Measurements from ENCODE around the gene ALKBH2. TPM values are rescaled to one million over a fixed set of nuclear protein-coding genes. Genes with fewer than 3 reads are reported as not detected.

ALKBH2 gene
- total RNA-seq = 10 to 100 TPM; 21.6 to 51.8 (median 37.7) TPM

DNA sequence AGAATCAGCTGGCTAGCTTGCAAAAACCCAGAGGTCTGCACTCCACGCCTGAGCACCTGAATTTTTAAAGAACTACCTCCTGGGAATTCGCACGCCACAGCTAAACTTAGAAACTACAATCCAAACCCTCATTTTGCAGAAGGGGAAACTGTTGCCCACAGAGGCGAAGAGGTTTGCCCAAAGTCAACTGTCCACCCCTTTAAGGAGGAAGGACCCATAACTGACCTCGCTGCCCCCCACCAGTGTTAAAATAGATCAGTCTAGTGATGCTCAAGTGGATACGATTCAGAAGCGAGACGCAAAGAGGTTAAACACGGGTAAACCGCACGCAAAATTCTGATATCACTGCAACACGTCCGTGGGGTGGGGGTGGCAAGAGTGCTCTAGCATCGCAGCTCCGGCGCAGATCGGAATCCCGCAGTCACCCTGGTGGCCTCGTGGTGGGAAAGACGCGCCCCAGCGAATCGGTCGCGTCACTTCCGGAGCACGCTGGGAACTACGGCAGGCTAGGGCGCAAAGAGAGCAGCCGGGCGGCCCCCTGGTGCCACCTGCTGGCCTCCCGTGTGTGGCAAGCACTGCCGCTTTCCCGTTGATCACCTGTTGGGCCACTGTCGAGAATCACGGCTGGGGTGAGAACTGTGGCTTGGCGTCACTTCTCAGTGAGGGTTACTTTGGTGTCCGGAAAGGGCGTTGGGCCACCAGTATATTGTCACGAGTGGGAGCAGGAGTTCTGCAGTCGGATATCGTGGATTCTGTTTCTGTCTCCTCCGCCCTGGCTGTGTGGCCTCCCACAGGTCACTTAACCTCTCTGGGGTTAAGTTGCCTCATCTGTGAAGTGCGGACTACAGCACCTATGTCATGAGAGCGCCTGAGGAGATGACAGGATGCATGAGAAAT lies at the start of gene ALKBH2:
Gene ALKBH2, minus strand, starts transcription at position 451 of the 897 bp plus-strand sequence. CDS start 686 bp downstream, outside the sequence.
- Histone ChIP-seq H3K27ac (peak within 1 kb of the TSS; percentile 75 to 84), H3K4me3 (peak within 1 kb of the TSS; percentile 44 to 61 (median 53)), H3K4me1 (replicated peaks in 1 of 2) (peaks cover 15% of the 10 kb centered on the region in 2 donors)
- ATAC-seq (replicated peaks in 6 of 8) = peak; percentile 64 to 74 (median 66)
- 4 to 96% (median 21%) methylated on average over 1 to 20 of the region's 45 CpGs; no CpG with 5 or more reads in 2 of the 10 experiments for WGBS, 10 experiments
- in situ Hi-C loops (cut with MboI; ENCODE audit: low pct_unique_long_range_greater_than_20kb in 2 of 9, low sequenced_read_pairs in 9 of 9, unreplicated experiment in 9 of 9) = loop anchor here in 2 of 9 experiments (25.0 kb wide), 3 partner anchors 231 to 456 kb away; partner anchors contain the start of genes SELPLG (in 1 of the 2) and SSH1 (in 1 of the 2)

DNA sequence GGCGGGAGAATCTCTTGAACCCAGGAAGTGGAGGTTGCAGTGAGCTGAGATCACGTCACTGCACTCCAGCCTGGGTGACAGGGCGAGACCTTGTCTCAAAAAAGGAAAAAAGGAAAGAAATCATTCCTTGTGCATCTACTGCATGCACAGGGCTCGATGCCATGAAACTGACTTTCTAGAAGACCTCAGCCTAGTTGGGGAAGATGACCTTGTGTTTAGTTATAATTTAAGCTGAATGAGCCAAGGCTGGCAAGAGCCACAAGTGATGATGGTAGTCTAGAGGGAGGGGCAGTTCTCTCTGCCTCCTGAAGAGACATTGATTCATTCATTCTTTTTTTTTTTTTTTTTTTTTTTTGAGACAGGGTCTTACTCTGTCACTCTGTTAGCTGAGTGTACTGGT lies 47.3 kb upstream of the ALKBH2 start:
- no peak for ATAC-seq (replicated peaks in 6 of 8)
- H3K27ac ChIP-seq = no peak overlapping the region
- WGBS, 10 experiments = 80 to 100% (median 97%) methylated on average over 1 to 4 of the region's 4 CpGs; no CpG with 5 or more reads in 6 of the 10 experiments
- H3K4me3 ChIP-seq = no peak overlapping the region
- H3K4me1 ChIP-seq (replicated peaks in 1 of 2) = no peaks in the 10 kb centered on the region
- in situ Hi-C loops (cut with MboI; ENCODE audit: low pct_unique_long_range_greater_than_20kb in 2 of 9, low sequenced_read_pairs in 9 of 9, unreplicated experiment in 9 of 9) = no loop called here

- Histone ChIP-seq H3K4me3 (no peak overlapping the region), H3K4me1 (replicated peaks in 1 of 2) (no peaks in the 10 kb centered on the region), H3K27ac (no peak overlapping the region)
- 0 to 100% (median 89%) methylated on average over 1 to 6 of the region's 7 CpGs; no CpG with 5 or more reads in 5 of the 10 experiments for WGBS, 10 experiments
- in situ Hi-C loops (cut with MboI; ENCODE audit: low pct_unique_long_range_greater_than_20kb in 2 of 9, low sequenced_read_pairs in 9 of 9, unreplicated experiment in 9 of 9) = no loop called here
- no peak for ATAC-seq (replicated peaks in 6 of 8)
Measured at GRCh38 chr12:109139791-109140190, 46.5 kb upstream of the ALKBH2 start.

GRCh38 chr12:109139360-109139759 lies 46.1 kb upstream of the ALKBH2 start:
- Histone ChIP-seq H3K4me1 (replicated peaks in 1 of 2) (no peaks in the 10 kb centered on the region), H3K27ac (no peak overlapping the region), H3K4me3 (no peak overlapping the region)
- ATAC-seq (replicated peaks in 6 of 8) = no peak
- 36 to 100% (median 83%) methylated on average over 1 to 6 of the region's 9 CpGs; no CpG with 5 or more reads in 3 of the 10 experiments for WGBS, 10 experiments
- in situ Hi-C loops (cut with MboI; ENCODE audit: low pct_unique_long_range_greater_than_20kb in 2 of 9, low sequenced_read_pairs in 9 of 9, unreplicated experiment in 9 of 9) = no loop called here

DNA sequence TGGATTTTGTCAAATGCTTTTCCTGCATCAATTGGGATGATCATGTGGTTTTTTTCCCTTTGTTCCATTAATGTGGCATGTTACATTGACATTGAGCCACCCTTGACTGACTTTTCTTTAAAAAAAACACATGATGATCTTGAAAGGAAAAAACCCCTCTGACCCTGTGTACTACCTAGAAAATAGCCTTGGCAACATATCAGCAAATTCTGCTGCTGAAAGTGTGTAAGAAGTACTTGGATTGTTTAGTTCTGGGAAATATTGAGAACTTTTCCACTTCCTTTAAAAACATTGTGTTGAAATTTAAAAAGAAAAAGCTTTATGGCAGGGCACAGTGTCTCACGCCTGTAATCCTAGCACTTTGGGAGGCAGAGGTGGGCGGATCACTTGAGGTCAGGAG lies 43.8 kb upstream of the ALKBH2 start:
- Histone ChIP-seq H3K4me3 (no peak overlapping the region), H3K27ac (no peak overlapping the region), H3K4me1 (replicated peaks in 1 of 2) (no peaks in the 10 kb centered on the region)
- 0 to 100% (median 88%) methylated on average over 1 to 2 of the region's 2 CpGs; no CpG with 5 or more reads in 5 of the 10 experiments for WGBS, 10 experiments
- in situ Hi-C loops (cut with MboI; ENCODE audit: low pct_unique_long_range_greater_than_20kb in 2 of 9, low sequenced_read_pairs in 9 of 9, unreplicated experiment in 9 of 9) = no loop called here
- ATAC-seq (replicated peaks in 6 of 8) = no peak

- ATAC-seq (replicated peaks in 6 of 8) = peak in 3 of 8 experiments; percentile 69 to 76 (median 69)
- in situ Hi-C loops (cut with MboI; ENCODE audit: low pct_unique_long_range_greater_than_20kb in 2 of 9, low sequenced_read_pairs in 9 of 9, unreplicated experiment in 9 of 9) = no loop called here
Measured at GRCh38 chr12:109134186-109134917, 41.1 kb upstream of the ALKBH2 start.

GRCh38 chr12:109131154-109132050 lies 38.1 kb upstream of the ALKBH2 start:
- peak in 3 of 8 experiments; percentile 17 to 66 (median 38) for ATAC-seq (replicated peaks in 6 of 8)
- WGBS, 10 experiments = 0 to 88% (median 59%) methylated on average over 1 to 14 of the region's 24 CpGs; no CpG with 5 or more reads in 2 of the 10 experiments
- in situ Hi-C loops (cut with MboI; ENCODE audit: low pct_unique_long_range_greater_than_20kb in 2 of 9, low sequenced_read_pairs in 9 of 9, unreplicated experiment in 9 of 9) = no loop called here
- Histone ChIP-seq H3K27ac (no peak overlapping the region), H3K4me1 (replicated peaks in 1 of 2) (no peaks in the 10 kb centered on the region), H3K4me3 (no peak overlapping the region)

More at GRCh38 chr12:109134186-109134917, 41.1 kb upstream of the ALKBH2 start:
- Histone ChIP-seq H3K4me1 (replicated peaks in 1 of 2) (no peaks in the 10 kb centered on the region), H3K27ac (no peak overlapping the region), H3K4me3 (no peak overlapping the region)
- WGBS, 10 experiments = 0 to 89% (median 73%) methylated on average over 1 to 4 of the region's 6 CpGs; no CpG with 5 or more reads in 3 of the 10 experiments

- 61 to 84% (median 73%) methylated on average over 3 to 7 of the region's 15 CpGs; no CpG with 5 or more reads in 3 of the 10 experiments for WGBS, 10 experiments
- Histone ChIP-seq H3K4me1 (replicated peaks in 1 of 2) (no peaks in the 10 kb centered on the region), H3K4me3 (no peak overlapping the region), H3K27ac (no peak overlapping the region)
- ATAC-seq (replicated peaks in 6 of 8) = no peak
- in situ Hi-C loops (cut with MboI; ENCODE audit: low pct_unique_long_range_greater_than_20kb in 2 of 9, low sequenced_read_pairs in 9 of 9, unreplicated experiment in 9 of 9) = no loop called here
Measured at GRCh38 chr12:109130297-109131153, 37.3 kb upstream of the ALKBH2 start.

DNA sequence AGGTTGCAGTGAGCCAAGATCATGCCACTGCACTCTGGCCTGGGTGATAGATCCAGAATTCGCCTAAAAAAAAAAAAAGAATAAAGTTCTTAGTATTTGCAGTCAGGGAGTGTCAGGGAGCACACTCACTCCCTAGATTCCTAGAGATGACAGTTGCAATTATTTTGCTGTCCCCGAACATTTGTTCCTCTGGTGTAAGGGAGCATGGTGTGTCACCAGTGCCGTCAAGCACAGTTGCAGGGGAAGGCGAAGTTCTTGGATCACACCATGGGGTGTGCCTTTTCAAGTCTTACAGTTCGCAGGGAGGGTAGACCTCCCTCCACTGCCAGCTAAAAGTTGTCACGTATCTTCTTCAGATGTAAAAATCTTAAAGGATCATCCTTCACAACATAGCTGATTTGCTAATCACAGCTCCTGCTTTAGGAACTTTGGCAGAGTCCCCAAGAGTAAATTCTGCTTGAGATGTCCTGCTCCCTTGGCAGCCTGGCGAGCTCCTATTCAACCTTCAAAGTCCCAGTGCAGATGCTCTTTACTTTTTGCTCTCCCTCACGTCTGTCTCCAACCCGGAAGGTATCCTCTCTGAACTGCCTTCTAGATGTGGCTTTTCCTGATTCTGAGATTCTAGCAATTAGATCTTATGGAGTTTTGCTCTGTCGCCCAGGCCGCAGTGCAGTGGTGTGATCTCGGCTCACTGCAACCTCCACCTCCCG lies 34.4 kb upstream of the ALKBH2 start:
- in situ Hi-C loops (cut with MboI; ENCODE audit: low pct_unique_long_range_greater_than_20kb in 2 of 9, low sequenced_read_pairs in 9 of 9, unreplicated experiment in 9 of 9) = no loop called here
- 40 to 94% (median 76%) methylated on average over 2 to 10 of the region's 13 CpGs for WGBS, 10 experiments
- peak in 1 of 8 experiments; percentile 36 for ATAC-seq (replicated peaks in 6 of 8)
- Histone ChIP-seq H3K4me3 (no peak overlapping the region), H3K4me1 (replicated peaks in 1 of 2) (no peaks in the 10 kb centered on the region), H3K27ac (no peak overlapping the region)

DNA sequence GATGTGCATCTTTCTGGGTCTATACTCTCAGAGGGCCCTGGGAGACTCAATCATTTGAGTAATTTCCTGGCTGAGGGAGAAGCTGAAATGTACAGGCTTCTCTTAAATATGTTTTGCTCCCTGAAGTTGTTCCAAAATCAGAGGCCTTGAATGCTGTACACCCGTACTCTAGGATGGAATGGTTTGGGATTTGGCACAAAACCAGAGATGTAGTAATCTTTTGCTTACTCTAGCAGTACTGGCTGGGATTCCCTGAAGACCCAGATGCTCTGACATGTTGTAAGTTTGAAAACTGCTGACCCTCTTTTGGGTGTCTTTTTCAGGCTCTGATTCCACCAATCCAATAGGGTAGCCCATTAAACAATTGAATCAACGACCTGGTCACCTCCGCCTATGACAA lies 33.5 kb upstream of the ALKBH2 start:
- no peak for ATAC-seq (replicated peaks in 6 of 8)
- no peaks in the 10 kb centered on the region for H3K4me1 ChIP-seq (replicated peaks in 1 of 2)
- H3K27ac ChIP-seq = no peak overlapping the region
- WGBS, 10 experiments = 27 to 100% (median 52%) methylated on average over 1 to 3 of the region's 3 CpGs; no CpG with 5 or more reads in 3 of the 10 experiments
- no peak overlapping the region for H3K4me3 ChIP-seq
- in situ Hi-C loops (cut with MboI; ENCODE audit: low pct_unique_long_range_greater_than_20kb in 2 of 9, low sequenced_read_pairs in 9 of 9, unreplicated experiment in 9 of 9) = no loop called here

DNA sequence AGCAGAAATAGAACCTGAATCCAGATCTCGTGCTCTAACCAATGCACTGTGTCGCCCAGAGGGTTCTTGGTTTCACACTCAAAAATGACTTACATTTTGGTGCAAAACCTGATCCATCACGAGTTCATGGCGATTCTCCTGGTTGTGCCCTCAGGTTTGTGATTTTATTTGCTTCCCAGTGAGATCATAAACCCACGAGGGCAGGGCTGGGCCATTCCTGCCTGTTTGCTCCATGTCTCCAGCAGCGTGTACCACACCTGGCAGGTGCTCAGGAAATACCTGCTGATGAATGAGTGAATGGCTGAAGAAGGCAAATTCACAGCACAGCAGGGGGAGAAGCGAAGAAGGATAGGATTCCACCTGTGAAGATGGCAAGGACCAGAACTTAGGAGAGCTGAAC lies 32.5 kb upstream of the ALKBH2 start:
- no peak overlapping the region for H3K27ac ChIP-seq
- no peak for ATAC-seq (replicated peaks in 6 of 8)
- H3K4me3 ChIP-seq = no peak overlapping the region
- in situ Hi-C loops (cut with MboI; ENCODE audit: low pct_unique_long_range_greater_than_20kb in 2 of 9, low sequenced_read_pairs in 9 of 9, unreplicated experiment in 9 of 9) = no loop called here
- no peaks in the 10 kb centered on the region for H3K4me1 ChIP-seq (replicated peaks in 1 of 2)
- 30 to 86% (median 77%) methylated on average over 2 to 7 of the region's 7 CpGs; no CpG with 5 or more reads in 3 of the 10 experiments for WGBS, 10 experiments

Data from motor neuron (in vitro differentiated cells).